Muscle layer of duodenum (tissue), 2 donors: Measurements from ENCODE around the gene GALNT17.

Experiments
- H3K27ac ChIP-seq: one replicate; pipeline ENCODE4 v1.7.0; 2013; ENCODE audit warnings: mild to moderate bottlenecking, low read length
- H3K27me3 ChIP-seq: one replicate; pipeline ENCODE4 v1.7.0; 2013; ENCODE audit warnings: low read depth, mild to moderate bottlenecking, control low read depth, low read length
- H3K36me3 ChIP-seq, 2 donors: one replicate each; pipeline ENCODE4 v1.7.0; 2013; ENCODE audit warnings: low read length in 2 of 2, control low read depth in 1 of 2, mild to moderate bottlenecking in 1 of 2; ENCODE audit not compliant: insufficient read depth in 2 of 2, control insufficient read depth in 1 of 2
- H3K4me1 ChIP-seq, 2 donors: one replicate each; pipeline ENCODE4 v1.7.0; 2013; ENCODE audit warnings: low read length in 2 of 2, mild to moderate bottlenecking in 2 of 2, control low read depth in 1 of 2, moderate library complexity in 1 of 2; ENCODE audit not compliant: insufficient read depth in 2 of 2, control insufficient read depth in 1 of 2
- H3K4me3 ChIP-seq, 2 donors: one replicate each; pipeline ENCODE4 v1.7.0; 2013; ENCODE audit warnings: low read length in 2 of 2, low read depth in 1 of 2, mild to moderate bottlenecking in 1 of 2
- H3K9me3 ChIP-seq, 2 donors: one replicate each; pipeline ENCODE4 v1.7.0; 2013; ENCODE audit warnings: low read length in 2 of 2, control low read depth in 1 of 2, mild to moderate bottlenecking in 1 of 2; ENCODE audit not compliant: control insufficient read depth in 1 of 2
- donor health status: healthy.

Gene GALNT17

DNA sequence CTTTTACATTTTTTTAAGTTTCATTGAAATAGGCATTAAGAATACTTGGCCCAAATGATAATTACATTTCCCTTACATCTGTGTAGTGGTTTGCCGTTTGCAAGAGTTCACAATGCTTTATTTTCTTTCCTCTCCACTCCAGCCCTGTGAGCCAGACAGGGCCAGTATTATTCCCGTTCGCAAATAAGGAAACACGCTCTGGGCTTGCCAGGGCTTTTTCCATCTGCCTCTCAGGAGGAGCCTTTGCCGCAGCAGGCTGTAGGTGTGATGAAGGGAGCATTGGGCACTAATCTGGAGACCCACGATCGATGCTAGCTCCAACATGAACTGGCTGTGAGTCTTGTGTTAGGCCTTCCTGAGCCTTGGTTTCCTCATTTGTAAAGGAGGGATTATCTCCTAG, 154.4 kb downstream of the GALNT17 start:
- Histone ChIP-seq H3K9me3 (no peaks in the 10 kb centered on the region), H3K4me3 (no peak overlapping the region), H3K4me1 (no peaks in the 10 kb centered on the region), H3K27me3 (no peaks in the 10 kb centered on the region), H3K27ac (no peak overlapping the region), H3K36me3 (no peaks in the 10 kb centered on the region)

DNA sequence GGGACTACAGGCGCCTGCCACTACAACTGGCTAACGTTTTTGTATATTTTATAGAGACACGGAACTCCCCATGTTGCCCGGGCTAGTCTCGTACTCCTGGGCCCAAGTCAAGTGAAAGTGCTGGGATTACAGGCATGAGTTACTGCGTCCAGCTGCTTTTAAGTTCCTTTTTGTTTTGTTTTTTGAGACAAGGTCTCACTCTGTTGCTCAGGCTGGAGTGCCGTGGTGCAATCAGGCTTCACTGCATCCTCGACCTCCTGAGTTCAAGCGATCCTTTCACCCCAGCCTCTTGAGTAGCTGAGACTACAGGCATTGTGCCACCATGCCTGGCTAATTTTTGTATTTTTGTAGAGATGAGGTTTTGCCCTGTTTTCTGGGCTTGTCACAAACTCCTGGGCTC, 155.0 kb downstream of the GALNT17 start:
- no peaks in the 10 kb centered on the region for H3K36me3 ChIP-seq
- H3K4me3 ChIP-seq: no peak overlapping the region
- H3K27me3 ChIP-seq: no peaks in the 10 kb centered on the region
- H3K4me1 ChIP-seq: no peaks in the 10 kb centered on the region
- H3K9me3 ChIP-seq: no peaks in the 10 kb centered on the region
- H3K27ac ChIP-seq: no peak overlapping the region

DNA sequence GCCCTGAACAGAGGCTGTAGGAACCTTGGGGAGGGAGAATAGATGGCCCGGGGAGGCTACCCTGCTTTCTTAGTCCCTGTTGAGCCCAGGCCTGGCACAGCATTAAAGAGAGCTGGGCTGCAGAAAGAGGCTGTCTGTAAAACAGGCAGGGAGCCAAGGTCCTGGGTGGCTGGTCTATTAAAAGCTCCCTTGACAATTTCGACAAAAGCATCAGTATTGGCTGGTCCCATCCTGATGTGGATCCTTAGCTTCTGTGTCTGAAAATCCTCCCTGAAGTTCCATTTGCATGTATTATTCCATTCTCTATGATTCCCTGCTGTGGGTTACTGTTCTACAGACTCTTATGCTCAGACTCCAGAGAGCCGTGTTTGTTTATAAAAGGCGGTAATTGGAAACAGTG, 158.5 kb downstream of the GALNT17 start:
- H3K9me3 ChIP-seq: no peaks in the 10 kb centered on the region
- H3K36me3 ChIP-seq: no peaks in the 10 kb centered on the region
- no peak overlapping the region for H3K4me3 ChIP-seq
- H3K27ac ChIP-seq: no peak overlapping the region
- H3K4me1 ChIP-seq: no peaks in the 10 kb centered on the region
- no peaks in the 10 kb centered on the region for H3K27me3 ChIP-seq

DNA sequence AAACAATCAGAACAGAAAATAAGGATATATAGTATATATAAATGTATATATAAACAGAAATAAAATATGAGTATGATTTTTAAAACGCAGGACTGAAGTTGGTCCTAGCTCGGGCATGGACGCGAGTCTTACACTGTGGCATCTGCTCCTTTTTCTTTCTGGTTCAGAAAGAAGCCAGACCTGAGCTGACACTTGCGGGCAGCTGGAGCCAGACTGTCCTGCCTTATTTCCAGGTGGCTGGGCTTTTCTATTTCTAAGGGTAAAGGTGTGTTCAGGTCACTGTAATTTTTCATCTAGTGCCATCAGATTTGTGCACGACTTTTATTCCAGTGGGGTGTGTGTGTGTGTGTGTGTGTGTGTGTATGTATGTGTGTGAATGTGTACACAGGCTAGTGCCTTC, 166.4 kb downstream of the GALNT17 start:
- Histone ChIP-seq H3K9me3 (no peaks in the 10 kb centered on the region), H3K4me1 (no peaks in the 10 kb centered on the region), H3K36me3 (no peaks in the 10 kb centered on the region), H3K4me3 (no peak overlapping the region), H3K27me3 (no peaks in the 10 kb centered on the region), H3K27ac (no peak overlapping the region)

DNA sequence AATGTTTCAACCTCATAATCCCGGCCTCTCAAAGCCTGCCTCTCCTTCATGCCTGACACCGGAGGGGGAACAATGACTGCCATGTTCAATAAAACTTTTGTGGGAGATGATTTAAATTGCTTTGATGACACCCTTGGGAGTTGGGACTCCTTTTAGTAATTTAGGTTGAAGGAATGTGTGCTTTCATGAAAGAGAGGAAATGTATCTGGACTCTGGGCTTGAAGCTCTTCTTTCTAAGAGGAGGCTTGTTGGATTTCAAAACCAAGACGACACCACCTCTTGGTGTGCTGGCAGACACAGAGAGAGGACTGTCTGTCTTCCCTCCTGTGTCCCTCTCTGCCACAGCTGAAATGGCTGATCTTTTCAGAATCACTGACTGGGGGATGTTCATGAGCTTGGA, 168.1 kb downstream of the GALNT17 start:
- Histone ChIP-seq H3K27ac (no peak overlapping the region), H3K36me3 (no peaks in the 10 kb centered on the region)

DNA sequence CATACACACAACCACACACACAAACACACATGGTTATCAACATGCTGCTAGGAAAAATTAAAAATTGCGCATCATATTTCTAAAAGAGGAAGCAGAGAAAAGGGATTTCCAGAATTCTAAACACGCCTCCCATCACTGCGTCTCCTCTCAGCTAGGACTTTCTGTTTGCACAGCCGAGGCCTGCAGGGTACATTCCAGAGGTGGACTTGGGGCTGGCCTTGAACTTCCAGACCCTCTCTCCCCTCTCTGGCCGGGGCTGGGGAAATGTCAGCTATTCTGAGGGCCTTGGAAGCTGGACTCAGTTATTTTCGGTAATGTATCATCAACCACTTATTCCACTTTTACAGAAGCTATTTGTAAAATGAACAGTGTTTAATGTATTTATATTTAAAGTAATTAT, 168.7 kb downstream of the GALNT17 start:
- no peaks in the 10 kb centered on the region for H3K9me3 ChIP-seq
- no peaks in the 10 kb centered on the region for H3K27me3 ChIP-seq
- H3K27ac ChIP-seq: no peak overlapping the region
- H3K36me3 ChIP-seq: no peaks in the 10 kb centered on the region
- H3K4me1 ChIP-seq: no peaks in the 10 kb centered on the region
- no peak overlapping the region for H3K4me3 ChIP-seq

More for the DNA sequence above, 168.1 kb downstream of the GALNT17 start:
- Histone ChIP-seq H3K27me3 (no peaks in the 10 kb centered on the region), H3K4me3 (no peak overlapping the region), H3K9me3 (no peaks in the 10 kb centered on the region), H3K4me1 (no peaks in the 10 kb centered on the region)

DNA sequence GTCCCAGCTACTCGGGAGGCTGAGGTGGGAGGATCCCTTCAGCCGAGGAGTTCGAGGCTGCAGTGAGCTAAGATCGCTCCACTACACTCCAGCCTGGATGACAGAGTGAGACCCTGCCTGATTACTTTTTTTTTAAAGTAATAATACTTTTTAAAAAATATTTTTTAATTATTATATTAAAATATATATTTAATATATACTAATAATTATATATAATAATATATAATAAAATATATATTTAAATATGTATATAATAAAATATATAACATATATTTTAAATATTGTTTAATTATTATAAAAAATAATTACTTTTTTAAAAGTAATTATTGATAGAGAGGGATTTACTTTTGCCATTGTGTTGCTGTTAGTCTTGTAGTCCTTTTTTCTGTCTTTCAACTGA, 169.2 kb downstream of the GALNT17 start:
- Histone ChIP-seq H3K27ac (no peak overlapping the region), H3K36me3 (no peaks in the 10 kb centered on the region), H3K27me3 (no peaks in the 10 kb centered on the region), H3K4me3 (no peak overlapping the region), H3K9me3 (no peaks in the 10 kb centered on the region), H3K4me1 (no peaks in the 10 kb centered on the region)

DNA sequence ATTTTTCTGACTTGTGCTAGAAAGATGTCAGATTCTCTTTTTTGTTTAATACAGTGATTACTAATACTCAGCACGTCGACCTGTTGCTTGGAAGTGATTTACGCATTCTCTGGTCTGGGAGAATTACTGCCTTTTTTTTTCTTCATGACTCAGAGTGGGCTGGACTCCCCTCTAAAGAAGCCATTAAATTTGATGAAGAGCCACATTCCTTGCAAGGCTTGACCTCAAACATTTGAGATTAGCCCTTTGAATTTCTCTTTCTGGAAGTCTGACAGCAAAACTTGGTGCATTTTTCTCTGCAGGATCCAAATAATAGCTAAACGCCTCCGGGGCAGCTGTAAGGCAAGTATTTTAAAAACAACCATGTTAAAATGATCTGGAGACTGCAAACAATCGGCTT, 171.6 kb downstream of the GALNT17 start:
- H3K27me3 ChIP-seq: no peaks in the 10 kb centered on the region
- H3K9me3 ChIP-seq: no peaks in the 10 kb centered on the region
- H3K27ac ChIP-seq: no peak overlapping the region
- peaks cover 0 to 8% of the 10 kb centered on the region in 2 donors for H3K4me1 ChIP-seq
- no peaks in the 10 kb centered on the region for H3K36me3 ChIP-seq
- H3K4me3 ChIP-seq: no peak overlapping the region

DNA sequence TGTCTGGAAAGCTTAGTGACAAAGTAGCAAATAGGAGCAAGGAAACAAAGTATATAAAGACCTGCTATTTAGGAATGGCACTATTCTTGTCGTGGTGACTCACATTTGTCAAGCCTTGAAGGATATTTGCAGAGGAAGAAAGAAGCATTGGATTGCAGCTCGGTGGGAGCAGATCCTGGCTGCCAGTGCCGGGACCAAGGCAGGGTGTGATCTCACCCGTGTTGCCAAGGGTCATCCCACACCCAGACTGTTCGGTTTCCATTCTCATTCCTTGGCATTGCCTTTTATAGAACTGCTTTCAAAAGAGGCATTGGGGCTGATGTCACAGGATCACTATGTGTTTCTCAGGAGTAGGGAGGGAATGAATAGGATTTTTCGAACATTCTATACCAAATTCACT, 176.2 kb downstream of the GALNT17 start:
- Histone ChIP-seq H3K36me3 (no peaks in the 10 kb centered on the region), H3K27ac (peak overlapping the region; percentile 34), H3K9me3 (no peaks in the 10 kb centered on the region), H3K4me1 (peaks cover 0 to 8% of the 10 kb centered on the region in 2 donors), H3K27me3 (no peaks in the 10 kb centered on the region), H3K4me3 (no peak overlapping the region)

DNA sequence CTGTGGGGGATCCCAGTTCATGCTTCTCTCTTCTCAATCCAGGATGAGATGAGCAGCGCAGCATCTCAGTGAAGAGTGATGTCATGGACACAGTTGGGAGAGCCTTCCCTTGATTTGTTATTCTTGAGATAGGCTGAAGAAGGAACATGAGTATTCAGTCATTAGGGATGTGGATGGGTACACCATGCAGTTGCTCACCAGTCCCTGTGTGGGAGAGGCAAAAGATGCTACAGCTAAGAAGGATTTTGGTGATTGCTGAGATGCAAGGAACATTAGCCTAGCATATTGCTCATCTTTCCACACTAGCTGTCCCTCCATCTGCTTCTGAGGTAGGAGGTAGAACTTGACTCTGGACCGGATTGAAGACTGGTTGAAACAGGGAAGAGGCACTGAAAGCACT, 179.6 kb downstream of the GALNT17 start:
- no peaks in the 10 kb centered on the region for H3K36me3 ChIP-seq
- H3K9me3 ChIP-seq: peaks cover 0 to 5% of the 10 kb centered on the region in 2 donors
- no peaks in the 10 kb centered on the region for H3K27me3 ChIP-seq
- peaks cover 0 to 8% of the 10 kb centered on the region in 2 donors for H3K4me1 ChIP-seq
- H3K27ac ChIP-seq: no peak overlapping the region
- H3K4me3 ChIP-seq: no peak overlapping the region

DNA sequence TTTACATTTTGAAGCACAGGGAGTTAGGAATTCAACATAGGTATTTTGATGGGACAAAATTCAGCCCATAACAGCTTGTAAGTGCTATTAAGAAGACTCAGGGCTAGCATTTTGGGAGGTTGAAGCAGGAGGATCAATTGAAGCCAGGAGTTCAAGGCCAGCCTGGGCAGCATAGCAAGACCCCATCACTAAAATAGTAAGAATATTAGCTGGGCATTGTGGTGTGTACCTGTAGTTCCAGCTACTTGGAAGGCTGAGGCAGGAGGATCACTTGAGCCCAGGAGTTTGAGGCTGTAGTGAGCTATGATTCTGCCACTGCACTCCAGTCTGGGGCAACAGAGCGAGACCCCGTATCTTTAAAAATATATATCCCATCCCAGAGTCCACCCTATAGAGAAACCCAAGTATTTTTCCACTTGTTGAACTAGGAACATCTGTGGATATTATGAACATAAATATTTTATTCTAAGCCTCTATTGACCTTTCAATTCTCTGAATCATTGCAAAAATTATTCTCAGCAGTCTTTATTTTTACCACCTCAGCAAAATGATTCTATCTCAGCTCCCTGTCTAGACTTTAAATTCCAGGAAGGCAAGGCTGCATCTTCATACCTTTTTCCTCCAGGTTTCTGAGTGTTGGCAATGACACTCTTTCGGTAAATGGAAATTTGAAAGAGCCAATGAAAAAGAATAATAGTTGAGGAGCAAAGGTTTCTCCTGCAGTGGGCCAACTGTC, 181.0 kb downstream of the GALNT17 start:
- no peak overlapping the region for H3K4me3 ChIP-seq
- peaks cover 0 to 5% of the 10 kb centered on the region in 2 donors for H3K9me3 ChIP-seq
- no peaks in the 10 kb centered on the region for H3K36me3 ChIP-seq
- peaks cover 0 to 6% of the 10 kb centered on the region in 2 donors for H3K4me1 ChIP-seq
- H3K27ac ChIP-seq: no peak overlapping the region
- no peaks in the 10 kb centered on the region for H3K27me3 ChIP-seq

DNA sequence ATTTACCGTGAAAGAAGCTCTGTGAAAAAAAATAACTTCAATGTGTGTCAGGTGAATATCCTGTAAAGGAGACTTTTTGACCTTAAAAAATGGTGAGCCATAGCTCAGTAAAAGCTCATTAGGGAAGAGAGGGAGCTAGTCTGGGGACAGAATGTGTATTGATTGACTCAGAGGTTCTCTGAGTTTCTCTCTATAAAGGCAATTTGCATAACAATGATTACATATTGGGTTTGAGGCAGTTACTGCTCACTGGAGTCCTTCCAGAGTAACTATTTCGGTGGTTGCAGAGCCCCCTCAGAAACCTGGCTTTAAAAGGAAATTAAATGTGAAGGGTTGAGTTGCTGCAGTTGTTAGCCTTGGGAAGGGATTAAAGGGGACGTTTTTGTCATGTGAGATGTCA, 181.6 kb downstream of the GALNT17 start:
- no peak overlapping the region for H3K27ac ChIP-seq
- no peaks in the 10 kb centered on the region for H3K4me1 ChIP-seq
- no peaks in the 10 kb centered on the region for H3K27me3 ChIP-seq
- no peak overlapping the region for H3K4me3 ChIP-seq
- H3K9me3 ChIP-seq: peaks cover 0 to 5% of the 10 kb centered on the region in 2 donors
- H3K36me3 ChIP-seq: no peaks in the 10 kb centered on the region
